Measurements from ENCODE around the gene NIFK. TPM values are rescaled to one million over a fixed set of nuclear protein-coding genes. Genes with fewer than 3 reads are reported as not detected.
A peak's percentile ranks its signal among the peaks of the same experiment; 100 is the strongest.

NIFK gene
- total RNA-seq, 2 experiments from 2014 or later: 78.1 to 107 TPM

GRCh38 chr2:121755237-121756111 lies 18.8 kb upstream of the NIFK start, which contains the start of gene TSN:
TSS of gene TSN (plus strand) at chr2:121755651. CDS start at chr2:121755780, 129 bp downstream.
- intact Hi-C loops (cut with micrococcal nuclease; ENCODE audit: unreplicated experiment): loop anchor here (1.0 kb wide), 2 partner anchors 18 to 49 kb away; no protein-coding TSS in a partner anchor

GRCh38 chr2:121754851-121755236 lies 18.2 kb upstream of the NIFK start:
- Histone ChIP-seq H3K9me2 (ENCODE audit: insufficient read depth, low read length) (no peaks in the 10 kb centered on the region), H3K79me2 (ENCODE audit: insufficient read depth, low read depth, low read length) (peaks cover 47% of the 10 kb centered on the region), H3K4me3 (ENCODE audit: low read depth, low read length, poor library complexity, severe bottlenecking) (peak overlapping the region; percentile 99), H4K20me1 (ENCODE audit: insufficient read depth, low read length) (peaks cover 16% of the 10 kb centered on the region; the same call in 1 of the 2 replicates), H3K36me3 (ENCODE audit: insufficient read depth, low read length) (peaks cover 27% of the 10 kb centered on the region), H2AFZ (ENCODE audit: low read length) (peak overlapping the region; percentile 73), H3K4me2 (ENCODE audit: low read length) (peak overlapping the region; percentile 91), H3K27ac (ENCODE audit: low read depth, low read length, poor library complexity, severe bottlenecking) (peak overlapping the region; percentile 22), H3K9me3 (ENCODE audit: low read length) (peaks cover 4% of the 10 kb centered on the region), H3K4me1 (ENCODE audit: insufficient read depth, low read length, poor library complexity, severe bottlenecking) (peaks cover 29% of the 10 kb centered on the region)
- TF ChIP-seq EZH2phosphoT487 (IDR thresholded peaks at IDR 0.05; ENCODE audit: borderline replicate concordance, low read depth, low read length) (no peak), CTCF (conservative IDR thresholded peaks at IDR 0.05; ENCODE audit: low read length) (no peak)
- TSS peak; percentile 97 for BruUV-seq (replicated peaks)
- CTCF ChIA-PET (ENCODE audit: unreplicated experiment): no interaction called here
- intact Hi-C loops (cut with micrococcal nuclease; ENCODE audit: unreplicated experiment): loop anchor here (1.0 kb wide), 2 partner anchors 18 to 49 kb away; no protein-coding TSS in a partner anchor
- no peak for DNase-seq (ENCODE audit: low spot score)
- POLR2A ChIA-PET: interaction anchor here (1.8 kb wide), 1 partner anchor 17 kb away, joined by 10 read pairs; no protein-coding TSS in a partner anchor

More at GRCh38 chr2:121755237-121756111, 18.8 kb upstream of the NIFK start, which contains the start of gene TSN:
- H3K9me2 ChIP-seq (ENCODE audit: insufficient read depth, low read length): no peaks in the 10 kb centered on the region
- peak within 1 kb of the TSS; percentile 63 for H3K27ac ChIP-seq (ENCODE audit: low read depth, low read length, poor library complexity, severe bottlenecking)
- peak within 1 kb of the TSS; percentile 73 for H2AFZ ChIP-seq (ENCODE audit: low read length)
- no peak for TF ChIP-seq CTCF (conservative IDR thresholded peaks at IDR 0.05; ENCODE audit: low read length)
- TF ChIP-seq EZH2phosphoT487 (IDR thresholded peaks at IDR 0.05; ENCODE audit: borderline replicate concordance, low read depth, low read length): no peak
- no peaks in the 10 kb centered on the region for H3K9me3 ChIP-seq (ENCODE audit: low read length)
- peaks cover 29% of the 10 kb centered on the region for H3K4me1 ChIP-seq (ENCODE audit: insufficient read depth, low read length, poor library complexity, severe bottlenecking)
- peaks cover 47% of the 10 kb centered on the region for H3K79me2 ChIP-seq (ENCODE audit: insufficient read depth, low read depth, low read length)
- BruUV-seq (replicated peaks): no TSS peak
- H3K36me3 ChIP-seq (ENCODE audit: insufficient read depth, low read length): peaks cover 34% of the 10 kb centered on the region
- DNase-seq (ENCODE audit: low spot score): peak; percentile 99
- CTCF ChIA-PET (ENCODE audit: unreplicated experiment): interaction anchor here (0.6 kb wide), 1 partner anchor 9 kb away, joined by 9 read pairs; no protein-coding TSS in a partner anchor
- H3K4me3 ChIP-seq (ENCODE audit: low read depth, low read length, poor library complexity, severe bottlenecking): peak within 1 kb of the TSS; percentile 99
- POLR2A ChIA-PET: interaction anchor here (0.7 to 1.8 kb wide), 6 partner anchors 12 to 318 kb away, joined by 3 to 10 read pairs (median 4); partner anchors contain the start of gene RNU4ATAC
- peak within 1 kb of the TSS; percentile 100 for H3K4me2 ChIP-seq (ENCODE audit: low read length)
- H4K20me1 ChIP-seq (ENCODE audit: insufficient read depth, low read length): peaks cover 16% of the 10 kb centered on the region; the same call in 1 of the 2 replicates
